Caco-2 (cell line): ENCODE measurements around the gene GLTP. TPM values are rescaled to one million over a fixed set of nuclear protein-coding genes. Genes with fewer than 3 reads are reported as not detected.
"Not testable (repeated sequence)": the region's sequence is repeated elsewhere in the genome, so short reads cannot be mapped to it uniquely, and the experiment has no call there.

Experiments
- BruUV-seq: library from RNA; stranded (reverse); fragments of 400-500 nt; replicated peaks from 2 replicates; lab custom pipeline; 2021; lab: Mats Ljungman, UMichigan
- CTCF ChIA-PET: fragments of 300-600 bp; sonication (Branson Sonifier 250); formaldehyde crosslinking; loops from one replicate; lab custom pipeline; 2022; ENCODE audit warnings: antibody characterized with exemption; lab: Charles Lee
- POLR2A ChIA-PET: fragments of 300-600 bp; sonication (Branson Sonifier 250); formaldehyde crosslinking; loops from one replicate; lab custom pipeline; 2022; ENCODE audit warnings: antibody characterized with exemption; lab: Charles Lee
- DNase-seq, 2 experiments: peaks; one replicate each; pipeline versions ENCODE4 v3.0.0 to v3.0.0-alpha.2; 2020 to 2022
- H3K27me3 ChIP-seq: replicated peaks from 2 replicates; pipeline ENCODE4 v1.6.0; 2011; ENCODE audit warnings: low read length; ENCODE audit not compliant: control insufficient read depth, insufficient read depth
- H3K36me3 ChIP-seq: 2 replicates; pipeline ENCODE4 v1.5.1; 2011; ENCODE audit warnings: low read length; ENCODE audit not compliant: control insufficient read depth, insufficient read depth
- H3K4me1 ChIP-seq: fragments of 250-450 bp; sonication (Bioruptor Pico); 2 replicates; pipeline ENCODE4 v1.5.1; 2020; ENCODE audit warnings: mild to moderate bottlenecking
- H3K4me3 ChIP-seq: 2 replicates; pipeline ENCODE4 v1.5.1; 2011; ENCODE audit warnings: low read depth, mild to moderate bottlenecking, control low read depth, low read length
- H3K9me3 ChIP-seq: fragments of 250-450 bp; sonication (Bioruptor Pico); 2 replicates; pipeline ENCODE4 v1.5.1; 2020; ENCODE audit warnings: mild to moderate bottlenecking, moderate library complexity
- H3K27ac Mint-ChIP-seq: one replicate; pipeline ENCODE4 v1.8.0; 2022; ENCODE audit warnings: mixed read lengths; ENCODE audit not compliant: unreplicated experiment
- H3K27me3 Mint-ChIP-seq: one replicate; pipeline ENCODE4 v1.8.0; 2022; ENCODE audit warnings: mixed read lengths; ENCODE audit not compliant: insufficient read depth, unreplicated experiment
- H3K36me3 Mint-ChIP-seq: one replicate; pipeline ENCODE4 v1.8.0; 2022; ENCODE audit warnings: mild to moderate bottlenecking, mixed read lengths; ENCODE audit not compliant: insufficient read depth, unreplicated experiment
- H3K4me1 Mint-ChIP-seq: one replicate; pipeline ENCODE4 v1.8.0; 2022; ENCODE audit warnings: low read depth, mixed read lengths; ENCODE audit not compliant: unreplicated experiment
- H3K4me3 Mint-ChIP-seq: one replicate; pipeline ENCODE4 v1.8.0; 2022; ENCODE audit warnings: mild to moderate bottlenecking, moderate library complexity, mixed read lengths; ENCODE audit not compliant: unreplicated experiment
- H3K9me3 Mint-ChIP-seq: one replicate; pipeline ENCODE4 v1.8.0; 2022; ENCODE audit warnings: mixed read lengths; ENCODE audit not compliant: unreplicated experiment
- CTCF ChIP-seq, 2 experiments: fragments of 200-600 bp in 1 of 2; IDR thresholded peaks; 1 replicate in 1 of 2; 2 replicates in 1 of 2; pipeline versions ENCODE4 v1.5.1 to v1.8.0; 2011 to 2022; ENCODE audit warnings: antibody characterized with exemption in 1 of 2, control low read depth in 1 of 2, inconsistent platforms in 1 of 2, low read depth in 1 of 2, low read length in 1 of 2, mild to moderate bottlenecking in 1 of 2, moderate library complexity in 1 of 2; ENCODE audit not compliant: insufficient read depth in 1 of 2, severe bottlenecking in 1 of 2, unreplicated experiment in 1 of 2
- intact Hi-C: fragments of 100-400 bp; cut with micrococcal nuclease; formaldehyde crosslinking; loops from one replicate; pipeline ENCODE4 v1.10.0; 2022; ENCODE audit not compliant: unreplicated experiment
- total RNA-seq: library from RNA; stranded (reverse); gene quantifications from 2 replicates; pipeline ENCODE4 v1.2.3, GENCODE V29; 2022

GLTP gene
- total RNA-seq, 1 experiment from 2014 or later: 14.9 TPM

GRCh38 chr12:109892748-109893147 is 12.4 kb upstream of the GLTP start:
- POLR2A ChIA-PET: no interaction called here
- intact Hi-C loops: no loop called here
- BruUV-seq: no TSS peak
- no peak for DNase-seq
- no peak for TF ChIP-seq CTCF (IDR thresholded peaks at IDR 0.05; ENCODE audit: insufficient read depth in 1 of 2, low read depth in 1 of 2, low read length in 1 of 2, severe bottlenecking in 1 of 2, unreplicated experiment in 1 of 2)
- H3K4me1 Mint-ChIP-seq: no peaks in the 10 kb centered on the region
- H3K27ac Mint-ChIP-seq: no peak overlapping the region
- H3K9me3 Mint-ChIP-seq: no peaks in the 10 kb centered on the region
- H3K4me3 Mint-ChIP-seq: no peak overlapping the region
- H3K9me3 ChIP-seq: no peaks in the 10 kb centered on the region
- H3K4me1 ChIP-seq: no peaks in the 10 kb centered on the region
- H3K27me3 ChIP-seq: no peaks in the 10 kb centered on the region
- no peaks in the 10 kb centered on the region for H3K36me3 Mint-ChIP-seq
- CTCF ChIA-PET: interaction anchor here (0.7 kb wide), 2 partner anchors 812 to 1535 kb away, joined by 3 to 8 read pairs; no protein-coding TSS in a partner anchor
- no peak overlapping the region for H3K4me3 ChIP-seq
- peaks cover 4% of the 10 kb centered on the region for H3K27me3 Mint-ChIP-seq
- H3K36me3 ChIP-seq: no peaks in the 10 kb centered on the region

GRCh38 chr12:109892165-109892715 is 11.9 kb upstream of the GLTP start:
- peak overlapping the region; percentile 42 for H3K27ac Mint-ChIP-seq
- H3K9me3 Mint-ChIP-seq: no peaks in the 10 kb centered on the region
- no peaks in the 10 kb centered on the region for H3K4me1 Mint-ChIP-seq
- H3K36me3 Mint-ChIP-seq: peaks cover 4% of the 10 kb centered on the region
- Histone ChIP-seq H3K4me1 (no peaks in the 10 kb centered on the region), H3K36me3 (no peaks in the 10 kb centered on the region), H3K9me3 (no peaks in the 10 kb centered on the region), H3K4me3 (no peak overlapping the region), H3K27me3 (no peaks in the 10 kb centered on the region)
- no peak for TF ChIP-seq CTCF (IDR thresholded peaks at IDR 0.05; ENCODE audit: insufficient read depth in 1 of 2, low read depth in 1 of 2, low read length in 1 of 2, severe bottlenecking in 1 of 2, unreplicated experiment in 1 of 2)
- POLR2A ChIA-PET: no interaction called here
- no peak overlapping the region for H3K4me3 Mint-ChIP-seq
- no TSS peak for BruUV-seq
- CTCF ChIA-PET: no interaction called here
- H3K27me3 Mint-ChIP-seq: peaks cover 4% of the 10 kb centered on the region
- intact Hi-C loops: no loop called here
- no peak for DNase-seq

GRCh38 chr12:109891731-109892130 is 11.4 kb upstream of the GLTP start:
- DNase-seq, H3K36me3 ChIP-seq, H3K4me1 Mint-ChIP-seq, H3K4me3 Mint-ChIP-seq, H3K27me3 Mint-ChIP-seq, H3K9me3 ChIP-seq, H3K36me3 Mint-ChIP-seq, intact Hi-C loops, H3K9me3 Mint-ChIP-seq, H3K4me3 ChIP-seq, BruUV-seq, POLR2A ChIA-PET, H3K4me1 ChIP-seq, H3K27me3 ChIP-seq, CTCF ChIA-PET: not testable (repeated sequence)
- peak overlapping the region; percentile 42 for H3K27ac Mint-ChIP-seq
